Measurements from ENCODE around the gene ALDH1L2. TPM values are rescaled to one million over a fixed set of nuclear protein-coding genes. Genes with fewer than 3 reads are reported as not detected.

Gene ALDH1L2
- polyA plus RNA-seq, 1 donor from 2014 or later, result 0.35 TPM

- Histone ChIP-seq H3K9me2 (ENCODE audit: insufficient read depth, low read length) (no peaks in the 10 kb centered on the region), H3K27me3 (ENCODE audit: insufficient read depth, low read depth, low read length) (no peaks in the 10 kb centered on the region), H2AFZ (ENCODE audit: low read depth, low read length) (no peak overlapping the region), H3K36me3 (ENCODE audit: insufficient read depth, low read length) (peaks cover 3% of the 10 kb centered on the region), H3K9me3 (ENCODE audit: low read length) (no peaks in the 10 kb centered on the region), H3K27ac (ENCODE audit: low read length) (no peak overlapping the region), H3K79me2 (replicated peaks; ENCODE audit: insufficient read depth, low read length) (peaks cover 27% of the 10 kb centered on the region), H3K4me2 (ENCODE audit: low read length) (no peak overlapping the region), H3F3A (ENCODE audit: insufficient read depth, low read length, poor library complexity, severe bottlenecking) (no peaks in the 10 kb centered on the region), H3K9ac (ENCODE audit: low read length) (no peak overlapping the region), H3K4me3 (ENCODE audit: low read length) (no peak overlapping the region), H4K20me1 (ENCODE audit: insufficient read depth) (no peaks in the 10 kb centered on the region)
- TF ChIP-seq CTCF (IDR thresholded peaks at IDR 0.05; ENCODE audit: poor library complexity, severe bottlenecking) (no peak), EZH2 (IDR thresholded peaks at IDR 0.05; ENCODE audit: borderline replicate concordance, insufficient read depth, low read length, poor library complexity, severe bottlenecking) (no peak)
Observed at GRCh38 chr12:104991565-104992128, 92.6 kb downstream of the ALDH1L2 start.

DNA sequence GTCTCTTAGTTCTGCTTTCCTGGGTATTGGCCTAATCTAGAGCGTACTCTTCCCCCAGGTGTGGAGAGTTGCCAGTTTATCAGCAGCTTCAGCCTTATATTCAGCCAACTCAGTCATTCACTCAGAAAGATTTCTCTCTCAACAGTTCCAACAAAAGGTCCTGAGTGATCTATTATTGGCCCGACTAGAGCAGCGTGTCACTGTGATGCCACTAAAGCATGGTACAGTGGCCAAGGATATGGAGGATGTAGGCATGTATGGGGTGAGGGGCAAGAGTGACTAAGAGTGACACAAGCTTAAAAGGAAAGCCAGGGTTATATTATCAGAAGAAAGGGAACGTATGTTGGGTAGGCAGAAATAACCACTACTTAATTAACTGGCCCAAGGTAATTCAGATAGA is 93.3 kb downstream of the ALDH1L2 start:
- TF ChIP-seq MXI1 (conservative IDR thresholded peaks at IDR 0.05; ENCODE audit: poor library complexity, severe bottlenecking), result no peak
- no peak for TF ChIP-seq TAF1 (IDR thresholded peaks at IDR 0.05; ENCODE audit: low read depth)
- no peak for TF ChIP-seq EP300 (conservative IDR thresholded peaks at IDR 0.05; ENCODE audit: poor library complexity, severe bottlenecking)
- no peak for TF ChIP-seq SMC3 (conservative IDR thresholded peaks at IDR 0.05; ENCODE audit: poor library complexity)
- TF ChIP-seq, protein P1, sequence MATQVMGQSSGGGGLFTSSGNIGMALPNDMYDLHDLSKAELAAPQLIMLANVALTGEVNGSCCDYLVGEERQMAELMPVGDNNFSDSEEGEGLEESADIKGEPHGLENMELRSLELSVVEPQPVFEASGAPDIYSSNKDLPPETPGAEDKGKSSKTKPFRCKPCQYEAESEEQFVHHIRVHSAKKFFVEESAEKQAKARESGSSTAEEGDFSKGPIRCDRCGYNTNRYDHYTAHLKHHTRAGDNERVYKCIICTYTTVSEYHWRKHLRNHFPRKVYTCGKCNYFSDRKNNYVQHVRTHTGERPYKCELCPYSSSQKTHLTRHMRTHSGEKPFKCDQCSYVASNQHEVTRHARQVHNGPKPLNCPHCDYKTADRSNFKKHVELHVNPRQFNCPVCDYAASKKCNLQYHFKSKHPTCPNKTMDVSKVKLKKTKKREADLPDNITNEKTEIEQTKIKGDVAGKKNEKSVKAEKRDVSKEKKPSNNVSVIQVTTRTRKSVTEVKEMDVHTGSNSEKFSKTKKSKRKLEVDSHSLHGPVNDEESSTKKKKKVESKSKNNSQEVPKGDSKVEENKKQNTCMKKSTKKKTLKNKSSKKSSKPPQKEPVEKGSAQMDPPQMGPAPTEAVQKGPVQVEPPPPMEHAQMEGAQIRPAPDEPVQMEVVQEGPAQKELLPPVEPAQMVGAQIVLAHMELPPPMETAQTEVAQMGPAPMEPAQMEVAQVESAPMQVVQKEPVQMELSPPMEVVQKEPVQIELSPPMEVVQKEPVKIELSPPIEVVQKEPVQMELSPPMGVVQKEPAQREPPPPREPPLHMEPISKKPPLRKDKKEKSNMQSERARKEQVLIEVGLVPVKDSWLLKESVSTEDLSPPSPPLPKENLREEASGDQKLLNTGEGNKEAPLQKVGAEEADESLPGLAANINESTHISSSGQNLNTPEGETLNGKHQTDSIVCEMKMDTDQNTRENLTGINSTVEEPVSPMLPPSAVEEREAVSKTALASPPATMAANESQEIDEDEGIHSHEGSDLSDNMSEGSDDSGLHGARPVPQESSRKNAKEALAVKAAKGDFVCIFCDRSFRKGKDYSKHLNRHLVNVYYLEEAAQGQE (IDR thresholded peaks at IDR 0.05; ENCODE audit: borderline replicate concordance), result no peak
- no peak for TF ChIP-seq EZH2 (IDR thresholded peaks at IDR 0.05; ENCODE audit: borderline replicate concordance, insufficient read depth, low read length, poor library complexity, severe bottlenecking)
- no peak for TF ChIP-seq CTCF (IDR thresholded peaks at IDR 0.05; ENCODE audit: poor library complexity, severe bottlenecking)
- no peak for TF ChIP-seq POLR2AphosphoS5 (IDR thresholded peaks at IDR 0.05)
- no peak for TF ChIP-seq RAD21 (conservative IDR thresholded peaks at IDR 0.05)
- Histone ChIP-seq H3K9me2 (ENCODE audit: insufficient read depth, low read length) (no peaks in the 10 kb centered on the region), H3K79me2 (replicated peaks; ENCODE audit: insufficient read depth, low read length) (peaks cover 27% of the 10 kb centered on the region), H3K36me3 (ENCODE audit: insufficient read depth, low read length) (no peaks in the 10 kb centered on the region), H3K4me2 (ENCODE audit: low read length) (no peak overlapping the region), H3K9ac (ENCODE audit: low read length) (no peak overlapping the region), H4K20me1 (ENCODE audit: insufficient read depth) (no peaks in the 10 kb centered on the region), H3K27ac (ENCODE audit: low read length) (no peak overlapping the region), H3K9me3 (ENCODE audit: low read length) (no peaks in the 10 kb centered on the region), H3F3A (ENCODE audit: insufficient read depth, low read length, poor library complexity, severe bottlenecking) (no peaks in the 10 kb centered on the region), H3K27me3 (ENCODE audit: insufficient read depth, low read depth, low read length) (no peaks in the 10 kb centered on the region), H3K4me3 (ENCODE audit: low read length) (no peak overlapping the region), H2AFZ (ENCODE audit: low read depth, low read length) (no peak overlapping the region)

Measured in neural cell (in vitro differentiated cells).